AG09319 (cell line): ENCODE measurements around the gene FRAS1.
"Not testable (repeated sequence)": the region's sequence is repeated elsewhere in the genome, so short reads cannot be mapped to it uniquely, and the experiment has no call there.

Experiments
- DNase-seq: peaks from one replicate; pipeline ENCODE4 v3.0.0-alpha.2; 2010; ENCODE audit warnings: low read depth; ENCODE audit errors: extremely low read depth
- CTCF ChIP-seq: IDR thresholded peaks from 2 replicates; pipeline ENCODE4 v1.5.1; 2011; ENCODE audit warnings: low read depth, mild to moderate bottlenecking, inconsistent platforms, low read length, moderate library complexity

FRAS1 gene

GRCh38 chr4:78482281-78482680, 425.2 kb downstream of the FRAS1 start:
- no peak for TF ChIP-seq CTCF
- DNase-seq, result no peak

GRCh38 chr4:78483811-78484210, 426.7 kb downstream of the FRAS1 start:
- TF ChIP-seq CTCF, result no peak

GRCh38 chr4:78484574-78484973, 427.5 kb downstream of the FRAS1 start:
- no peak for DNase-seq

More at GRCh38 chr4:78483811-78484210, 426.7 kb downstream of the FRAS1 start:
- no peak for DNase-seq

GRCh38 chr4:78493731-78494130, 436.6 kb downstream of the FRAS1 start:
- no peak for TF ChIP-seq CTCF
- no peak for DNase-seq

More at GRCh38 chr4:78484574-78484973, 427.5 kb downstream of the FRAS1 start:
- TF ChIP-seq CTCF, result no peak

- no peak for TF ChIP-seq CTCF
- no peak for DNase-seq
Observed at GRCh38 chr4:78496021-78496643, 439.0 kb downstream of the FRAS1 start.

GRCh38 chr4:78506260-78506659, 449.1 kb downstream of the FRAS1 start:
- not testable (repeated sequence) for DNase-seq

- no peak for DNase-seq
- TF ChIP-seq CTCF, result no peak
Observed at GRCh38 chr4:78509043-78509442, 451.9 kb downstream of the FRAS1 start.

- no peak for TF ChIP-seq CTCF
- no peak for DNase-seq
Observed at GRCh38 chr4:78510108-78510507, 453.0 kb downstream of the FRAS1 start.
